A549 (cell line): ENCODE measurements around the gene AGR3. TPM values are rescaled to one million over a fixed set of nuclear protein-coding genes. Genes with fewer than 3 reads are reported as not detected.
A peak's percentile ranks its signal among the peaks of the same experiment; 100 is the strongest.

Source experiments
- ATAC-seq, 2 experiments: fragments of 200-7000 bp in 1 of 2; fragments of >200 bp in 1 of 2; cut with Nextera tagmentation in 1 of 2; cut with Tn5 transposase in 1 of 2; 3 replicates each; pipeline versions ENCODE4 v1.8.0 to v1.9.1; 2018 to 2020; ENCODE audit warnings: mild to moderate bottlenecking in 1 of 2, moderate library complexity in 1 of 2
- CTCF ChIA-PET: fragments of 300-600 bp; sonication (Branson Sonifier 250); formaldehyde crosslinking; extraction: SDS; loops from one replicate; lab custom pipeline; 2021; ENCODE audit warnings: antibody characterized with exemption, inconsistent platforms; lab: Yijun Ruan, JAX
- POLR2A ChIA-PET: fragments of 350-600 bp; formaldehyde crosslinking; extraction: SDS; loops from one replicate; lab custom pipeline; 2021; ENCODE audit warnings: antibody characterized with exemption, inconsistent platforms; lab: Yijun Ruan, JAX
- DNase-seq, 2 experiments: peaks; one replicate each; pipeline versions ENCODE4 v3.0.0 to v3.0.0-alpha.2; 2011 to 2016; ENCODE audit warnings: low read depth in 1 of 2, low spot score in 1 of 2
- FAIRE-seq: peaks from 2 replicates; lab custom pipeline; 2011; peaks lifted over from hg19 to GRCh38; lab: Jason Lieb, UNC
- H3K27ac ChIP-seq, 2 experiments: fragments of >200 bp; sonication (Bioruptor Twin); formaldehyde crosslinking; 3 replicates each; pipeline ENCODE4 v1.5.1; 2016 to 2017
- H3K4me1 ChIP-seq: fragments of >200 bp; sonication (Bioruptor Twin); formaldehyde crosslinking; 3 replicates; pipeline ENCODE4 v1.6.1; 2016
- H3K4me2 ChIP-seq: fragments of >200 bp; sonication (Bioruptor Twin); formaldehyde crosslinking; 3 replicates; pipeline ENCODE4 v1.6.1; 2016
- H3K4me3 ChIP-seq: fragments of >200 bp; sonication (Bioruptor Twin); formaldehyde crosslinking; 3 replicates; pipeline ENCODE4 v1.5.1; 2016
- H3K9me3 ChIP-seq: fragments of >200 bp; sonication (Bioruptor Twin); formaldehyde crosslinking; 3 replicates; pipeline ENCODE4 v1.6.1; 2016
- CBX2 ChIP-seq: fragments of 200-600 bp; sonication (generic); IDR thresholded peaks from 2 replicates; pipeline ENCODE4 v1.6.1; 2016; ENCODE audit warnings: low read depth, mild to moderate bottlenecking, borderline replicate concordance
- CBX8 ChIP-seq: fragments of 200-600 bp; sonication (generic); IDR thresholded peaks from 2 replicates; pipeline ENCODE4 v1.6.1; 2016
- CEBPB ChIP-seq, 2 experiments: fragments of >200 bp in 1 of 2; sonication (Bioruptor Twin) in 1 of 2; formaldehyde crosslinking in 1 of 2; IDR thresholded peaks; 2 replicates each; pipeline ENCODE4 v1.6.1; 2012 to 2016
- CHD2 ChIP-seq: fragments of 150-350 bp; IDR thresholded peaks from 2 replicates; pipeline ENCODE4 v1.6.1; 2014; ENCODE audit warnings: low read length; ENCODE audit not compliant: partially characterized antibody
- CHD4 ChIP-seq: fragments of 200-600 bp; sonication (generic); IDR thresholded peaks from 2 replicates; pipeline ENCODE4 v1.6.1; 2016; ENCODE audit warnings: antibody characterized with exemption, mild to moderate bottlenecking, borderline replicate concordance
- CTCF ChIP-seq: fragments of >200 bp; sonication (Bioruptor Twin); formaldehyde crosslinking; IDR thresholded peaks from 3 replicates; pipeline ENCODE4 v1.5.1; 2016
- EHF ChIP-seq: fragments of 250-450 bp; sonication (Bioruptor Pico); IDR thresholded peaks from 2 replicates; pipeline ENCODE4 v1.5.0; 2020; ENCODE audit warnings: mild to moderate bottlenecking
- EHMT2 ChIP-seq: fragments of 200-600 bp; sonication (generic); IDR thresholded peaks from 2 replicates; pipeline ENCODE4 v1.6.1; 2016; ENCODE audit warnings: antibody characterized with exemption, low read depth, mild to moderate bottlenecking, moderate library complexity
- EP300 ChIP-seq, 2 experiments: fragments of >200 bp; sonication (Bioruptor Twin); formaldehyde crosslinking; IDR thresholded peaks; 2 replicates in 1 of 2; 3 replicates in 1 of 2; pipeline ENCODE4 v1.6.1; 2016 to 2017
- FOSL2 ChIP-seq, 2 experiments: fragments of 450-650 bp in 1 of 2; fragments of >200 bp in 1 of 2; sonication (Bioruptor Twin) in 1 of 2; formaldehyde crosslinking; IDR thresholded peaks; 2 replicates each; pipeline versions ENCODE4 v1.5.0 to v1.6.1; 2016 to 2020; ENCODE audit warnings: mild to moderate bottlenecking in 1 of 2, moderate library complexity in 1 of 2
- HEYL ChIP-seq: fragments of 250-450 bp; sonication (Bioruptor Pico); IDR thresholded peaks from 2 replicates; pipeline ENCODE4 v1.8.0; 2021; ENCODE audit warnings: mild to moderate bottlenecking, moderate library complexity
- HMGXB4 ChIP-seq: fragments of 250-450 bp; sonication (Bioruptor Pico); IDR thresholded peaks from 2 replicates; pipeline ENCODE4 v1.5.0; 2021; ENCODE audit warnings: mild to moderate bottlenecking, moderate library complexity, borderline replicate concordance
- JUN ChIP-seq, 2 experiments: fragments of >200 bp; sonication (Bioruptor Twin); formaldehyde crosslinking; IDR thresholded peaks; 2 replicates in 1 of 2; 3 replicates in 1 of 2; pipeline ENCODE4 v1.6.1; 2016 to 2017
- KDM5A ChIP-seq: fragments of 200-600 bp; sonication (generic); IDR thresholded peaks from 2 replicates; pipeline ENCODE4 v1.6.1; 2016; ENCODE audit warnings: antibody characterized with exemption, mild to moderate bottlenecking
- MAFK ChIP-seq: fragments of 450-650 bp; IDR thresholded peaks from 2 replicates; pipeline ENCODE4 v1.6.1; 2014; ENCODE audit not compliant: partially characterized antibody
- NFE2L2 ChIP-seq: fragments of 150-350 bp; conservative IDR thresholded peaks from 2 replicates; pipeline ENCODE4 v1.6.1; 2014; ENCODE audit warnings: low read length
- NPAS2 ChIP-seq: fragments of 250-450 bp; sonication (Bioruptor Pico); IDR thresholded peaks from 2 replicates; pipeline ENCODE4 v1.8.0; 2022; ENCODE audit warnings: mild to moderate bottlenecking, moderate library complexity, borderline replicate concordance
- POLR2A ChIP-seq: IDR thresholded peaks from 2 replicates; pipeline ENCODE4 v1.6.1; 2012; ENCODE audit warnings: mild to moderate bottlenecking, low read length
- POLR2AphosphoS2 ChIP-seq: conservative IDR thresholded peaks from 2 replicates; pipeline ENCODE4 v1.6.1; 2012; ENCODE audit warnings: low read length, improper control_type of control experiment, inconsistent platforms
- RAD21 ChIP-seq, 2 experiments: fragments of >200 bp in 1 of 2; sonication (Bioruptor Twin) in 1 of 2; formaldehyde crosslinking in 1 of 2; IDR thresholded peaks in 1 of 2; conservative IDR thresholded peaks in 1 of 2; 2 replicates in 1 of 2; 3 replicates in 1 of 2; pipeline ENCODE4 v1.6.1; 2012 to 2018; ENCODE audit warnings: inconsistent platforms in 1 of 2
- RARB ChIP-seq: fragments of 250-450 bp; sonication (Bioruptor Pico); IDR thresholded peaks from 2 replicates; pipeline ENCODE4 v1.8.0; 2021; ENCODE audit warnings: mild to moderate bottlenecking, moderate library complexity
- RFX5 ChIP-seq: fragments of 450-650 bp; IDR thresholded peaks from 2 replicates; pipeline ENCODE4 v1.7.1; 2014; ENCODE audit warnings: antibody characterized with exemption, mild to moderate bottlenecking, moderate library complexity
- SMC3 ChIP-seq: fragments of >200 bp; sonication (Bioruptor Twin); formaldehyde crosslinking; IDR thresholded peaks from 3 replicates; pipeline ENCODE4 v1.6.1; 2018; ENCODE audit warnings: inconsistent platforms
- ZC3H11A ChIP-seq: fragments of 450-650 bp; IDR thresholded peaks from 2 replicates; pipeline ENCODE4 v1.6.1; 2014; ENCODE audit warnings: antibody characterized with exemption, mild to moderate bottlenecking
- ZNF302 ChIP-seq: fragments of 250-450 bp; sonication (Bioruptor Pico); IDR thresholded peaks from 2 replicates; pipeline ENCODE4 v1.9.0; 2021; ENCODE audit warnings: inconsistent platforms, mild to moderate bottlenecking, moderate library complexity
- WGBS: methylation state at CpG from one replicate; pipeline ENCODE4 v1.1.6; 2017; ENCODE audit errors: missing lambda C conversion rate; 5-methylcytosine and 5-hydroxymethylcytosine counted together
- polyA plus RNA-seq, 4 experiments: library from polyadenylated mRNA; depleted of rRNA in 3 of 4; stranded (reverse); fragments of >200 nt; fragmentation: RNase III in 1 of 4; extraction: RNeasy Plus Mini Kit Qiagen cat#74134 plus additional on column Dnase treatment in 1 of 4; gene quantifications; 2 replicates in 3 of 4; 3 replicates in 1 of 4; pipeline ENCODE4 v1.2.3, GENCODE V29; 2011 to 2017

AGR3 gene
- polyA plus RNA-seq, 2 of the 4 experiments (the other 2 are of a cell fraction) = 0.36 TPM; not detected in 1

GRCh38 chr7:16817536-16817935, 64.2 kb downstream of the AGR3 start:
- Histone ChIP-seq H3K4me3 (no peak overlapping the region), H3K4me1 (peaks cover 57% of the 10 kb centered on the region), H3K4me2 (peak overlapping the region; percentile 57), H3K27ac (peak overlapping the region; percentile 55 to 64), H3K9me3 (no peaks in the 10 kb centered on the region; the same call in 2 of the 3 replicates)
- TF ChIP-seq MAFK (peak; percentile 42), RARB (CRISPR knock-in tag) (no peak), FOSL2 (IDR thresholded peaks at IDR 0.05) (no peak), FOSL2 (CRISPR knock-in tag; IDR thresholded peaks at IDR 0.05) (peak; percentile 40)
- FAIRE-seq = peak; percentile 91
- ChIA-PET POLR2A (no interaction called here), CTCF (interaction anchor here (0.9 to 2.0 kb wide), 4 partner anchors 15 to 101 kb away, joined by 4 to 8 read pairs (median 6); no protein-coding TSS in a partner anchor)
- ATAC-seq = peak; percentile 48 to 64; a peak in 3 of 6 replicates
- WGBS = 8% methylated on average over 1 of the region's 1 CpG
- peak; percentile 37 to 79 for DNase-seq

DNA sequence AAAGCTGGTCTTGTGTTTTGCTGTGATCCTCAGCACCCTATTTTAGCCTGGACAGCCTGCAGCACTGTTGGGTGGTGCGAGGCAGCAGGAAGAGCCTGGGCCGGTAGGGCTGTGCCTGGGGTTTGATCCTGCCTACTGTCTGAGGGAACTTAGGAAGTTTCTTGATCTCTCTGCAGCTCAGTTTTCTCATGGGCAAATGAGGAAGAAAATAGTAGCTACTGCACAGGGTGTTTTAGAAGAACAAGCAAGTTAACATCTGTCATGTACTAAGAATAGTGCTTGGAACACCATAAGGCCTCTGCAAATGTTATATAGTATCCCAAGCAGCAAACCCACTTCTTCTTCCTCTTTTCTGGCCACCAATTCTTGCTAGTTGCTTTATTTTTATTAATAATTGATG, 65.0 kb downstream of the AGR3 start:
- ChIA-PET CTCF (interaction anchor here (2.0 kb wide), 2 partner anchors 16 to 101 kb away, joined by 8 read pairs; no protein-coding TSS in a partner anchor), POLR2A (no interaction called here)
- peak overlapping the region; percentile 55 to 66; a peak in 5 of 6 replicates for H3K27ac ChIP-seq
- ATAC-seq = peak in 1 of 2 experiments; percentile 64; a peak in 4 of 6 replicates
- DNase-seq = no peak
- no peak overlapping the region for H3K4me3 ChIP-seq
- H3K4me2 ChIP-seq = peak overlapping the region; percentile 57; the same call in 2 of the 3 replicates
- H3K9me3 ChIP-seq = no peaks in the 10 kb centered on the region; the same call in 2 of the 3 replicates
- WGBS = 37% methylated on average over 2 of the region's 2 CpGs
- TF ChIP-seq NPAS2 (no peak), CEBPB (IDR thresholded peaks at IDR 0.05) (no peak), RFX5 (no peak), HMGXB4 (CRISPR knock-in tag) (no peak), HEYL (no peak)
- peaks cover 57% of the 10 kb centered on the region for H3K4me1 ChIP-seq
- FAIRE-seq = peak; percentile 51

- TF ChIP-seq NPAS2 = no peak
- TF ChIP-seq CBX2 = no peak
- TF ChIP-seq RAD21 (conservative IDR thresholded peaks at IDR 0.05 in 1 of 2, IDR thresholded peaks at IDR 0.05 in 1 of 2) = no peak
- TF ChIP-seq CTCF = no peak
- no peak for TF ChIP-seq ZC3H11A
- TF ChIP-seq EP300 (IDR thresholded peaks at IDR 0.05) = no peak
- no peak for TF ChIP-seq CBX8
- TF ChIP-seq CHD2 = no peak
- TF ChIP-seq NFE2L2 = no peak
- TF ChIP-seq SMC3 = no peak
- TF ChIP-seq POLR2A = no peak
- no peak for TF ChIP-seq POLR2AphosphoS2
- no peak for TF ChIP-seq JUN (IDR thresholded peaks at IDR 0.05)
- TF ChIP-seq CEBPB (IDR thresholded peaks at IDR 0.05) = no peak
- TF ChIP-seq CHD4 = no peak
- TF ChIP-seq ZNF302 (CRISPR knock-in tag) = no peak
- TF ChIP-seq EHMT2 = no peak
- no peak for TF ChIP-seq KDM5A
- TF ChIP-seq EHF (CRISPR knock-in tag) = no peak
- Histone ChIP-seq H3K9me3 (no peaks in the 10 kb centered on the region), H3K4me2 (no peak overlapping the region), H3K4me3 (no peak overlapping the region), H3K4me1 (peaks cover 68% of the 10 kb centered on the region), H3K27ac (peak overlapping the region; percentile 13 to 66; a peak in 3 of 6 replicates)
- FAIRE-seq (no peak), ATAC-seq (no peak), DNase-seq (no peak)
- CTCF ChIA-PET = interaction anchor here (1.2 kb wide), 1 partner anchor 103 kb away, joined by 5 read pairs; no protein-coding TSS in a partner anchor
- POLR2A ChIA-PET = no interaction called here
- WGBS = 54% methylated on average over 2 of the region's 2 CpGs
Measured at GRCh38 chr7:16815001-16815400, 66.8 kb downstream of the AGR3 start.
